Right atrium auricular region (tissue), 2 donors: ENCODE results near the gene EIF3I. TPM values are rescaled to one million over a fixed set of nuclear protein-coding genes. Genes with fewer than 3 reads are reported as not detected.
A peak's percentile ranks its signal among the peaks of the same experiment; 100 is the strongest.

Experiments
- DNase-seq: peaks from one replicate; pipeline ENCODE4 v3.0.0-alpha.2; 2019; ENCODE audit warnings: low spot score
- H3K27ac ChIP-seq, 2 donors: fragments of 200-600 bp; sonication (generic); 1 replicate in 1 of 2; 2 replicates in 1 of 2; pipeline ENCODE4 v1.5.1; 2016 to 2019
- H3K27me3 ChIP-seq, 2 donors: fragments of 200-600 bp; sonication (generic); one replicate each; pipeline versions ENCODE4 v1.5.1 to v1.6.0; 2017 to 2019
- H3K36me3 ChIP-seq: fragments of 200-600 bp; sonication (generic); one replicate; pipeline ENCODE4 v1.5.1; 2016
- H3K4me1 ChIP-seq, 2 donors: fragments of 200-600 bp; sonication (generic); one replicate each; pipeline versions ENCODE4 v1.5.1 to v1.6.0; 2017 to 2019
- H3K4me3 ChIP-seq, 2 donors: fragments of 200-600 bp; sonication (generic); 1 replicate in 1 of 2; 2 replicates in 1 of 2; pipeline ENCODE4 v1.5.1; 2017 to 2019; ENCODE audit warnings: mild to moderate bottlenecking in 1 of 2, moderate library complexity in 1 of 2
- H3K9me3 ChIP-seq, 2 donors: fragments of 200-600 bp; sonication (generic); one replicate each; pipeline ENCODE4 v1.5.1; 2019
- total RNA-seq, 2 donors: library from RNA; depleted of rRNA; stranded (reverse); fragments of >200 nt; gene quantifications; one replicate each; pipeline ENCODE4 v1.1.0, GENCODE V29; 2016
- TF ChIP-seq, protein P1 (sequence below), 2 donors: fragments of 200-600 bp; sonication (generic); IDR thresholded peaks; one replicate each; pipeline ENCODE4 v1.5.1; 2019; ENCODE audit warnings: antibody characterized with exemption in 2 of 2

The EIF3I gene
- total RNA-seq, 2 donors from 2014 or later: 123 to 131 TPM

DNA sequence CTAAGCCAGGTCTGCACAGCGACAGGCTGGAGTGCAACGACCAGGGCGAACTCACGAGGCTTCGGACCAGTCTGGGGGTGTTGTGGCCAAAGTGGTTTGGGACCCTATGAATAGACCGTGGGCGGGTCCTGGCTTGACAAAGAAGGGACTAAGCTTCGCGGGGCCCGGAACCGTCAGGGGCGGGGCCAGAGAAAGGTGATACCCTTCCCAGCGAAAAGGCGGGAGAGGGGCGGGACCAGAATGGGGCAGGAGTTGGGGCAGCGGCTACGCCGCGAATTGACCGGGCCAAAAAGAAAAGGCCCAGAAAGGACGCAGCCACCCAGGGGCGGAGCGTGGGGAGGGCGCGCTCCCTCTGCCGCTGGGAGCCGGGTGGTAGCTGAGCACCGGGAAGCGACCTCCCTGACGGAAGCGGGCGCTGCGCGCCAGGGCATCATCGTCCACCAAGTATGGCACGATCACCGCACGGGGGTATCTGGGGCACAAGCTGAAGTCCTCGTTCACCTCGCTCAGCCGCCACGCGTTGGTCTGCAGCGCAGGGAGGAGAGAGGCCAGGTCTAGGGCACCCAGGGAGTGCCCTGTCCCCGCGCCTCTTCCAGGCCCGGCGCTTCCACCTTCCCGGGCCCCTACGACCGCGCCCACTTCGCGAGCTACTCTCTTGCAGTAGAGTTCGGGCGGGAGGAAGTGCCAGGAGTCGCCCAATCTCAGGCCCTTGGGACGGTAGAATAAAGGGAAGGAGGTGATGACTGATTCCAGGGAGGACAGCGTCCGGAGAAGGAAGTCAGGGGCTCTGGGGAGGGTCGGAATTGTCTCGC lies 18.1 kb downstream of the EIF3I start:
- DNase-seq: peak; percentile 79
- Histone ChIP-seq H3K27ac (peak overlapping the region; percentile 85 to 88), H3K4me3 (peak overlapping the region; percentile 61 to 70), H3K4me1 (peaks cover 0 to 25% of the 10 kb centered on the region in 2 donors), H3K36me3 (no peaks in the 10 kb centered on the region), H3K9me3 (no peaks in the 10 kb centered on the region), H3K27me3 (no peaks in the 10 kb centered on the region)
- TF ChIP-seq, protein P1, sequence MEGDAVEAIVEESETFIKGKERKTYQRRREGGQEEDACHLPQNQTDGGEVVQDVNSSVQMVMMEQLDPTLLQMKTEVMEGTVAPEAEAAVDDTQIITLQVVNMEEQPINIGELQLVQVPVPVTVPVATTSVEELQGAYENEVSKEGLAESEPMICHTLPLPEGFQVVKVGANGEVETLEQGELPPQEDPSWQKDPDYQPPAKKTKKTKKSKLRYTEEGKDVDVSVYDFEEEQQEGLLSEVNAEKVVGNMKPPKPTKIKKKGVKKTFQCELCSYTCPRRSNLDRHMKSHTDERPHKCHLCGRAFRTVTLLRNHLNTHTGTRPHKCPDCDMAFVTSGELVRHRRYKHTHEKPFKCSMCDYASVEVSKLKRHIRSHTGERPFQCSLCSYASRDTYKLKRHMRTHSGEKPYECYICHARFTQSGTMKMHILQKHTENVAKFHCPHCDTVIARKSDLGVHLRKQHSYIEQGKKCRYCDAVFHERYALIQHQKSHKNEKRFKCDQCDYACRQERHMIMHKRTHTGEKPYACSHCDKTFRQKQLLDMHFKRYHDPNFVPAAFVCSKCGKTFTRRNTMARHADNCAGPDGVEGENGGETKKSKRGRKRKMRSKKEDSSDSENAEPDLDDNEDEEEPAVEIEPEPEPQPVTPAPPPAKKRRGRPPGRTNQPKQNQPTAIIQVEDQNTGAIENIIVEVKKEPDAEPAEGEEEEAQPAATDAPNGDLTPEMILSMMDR (IDR thresholded peaks at IDR 0.05): peak in 1 of 2 donors; percentile 53

DNA sequence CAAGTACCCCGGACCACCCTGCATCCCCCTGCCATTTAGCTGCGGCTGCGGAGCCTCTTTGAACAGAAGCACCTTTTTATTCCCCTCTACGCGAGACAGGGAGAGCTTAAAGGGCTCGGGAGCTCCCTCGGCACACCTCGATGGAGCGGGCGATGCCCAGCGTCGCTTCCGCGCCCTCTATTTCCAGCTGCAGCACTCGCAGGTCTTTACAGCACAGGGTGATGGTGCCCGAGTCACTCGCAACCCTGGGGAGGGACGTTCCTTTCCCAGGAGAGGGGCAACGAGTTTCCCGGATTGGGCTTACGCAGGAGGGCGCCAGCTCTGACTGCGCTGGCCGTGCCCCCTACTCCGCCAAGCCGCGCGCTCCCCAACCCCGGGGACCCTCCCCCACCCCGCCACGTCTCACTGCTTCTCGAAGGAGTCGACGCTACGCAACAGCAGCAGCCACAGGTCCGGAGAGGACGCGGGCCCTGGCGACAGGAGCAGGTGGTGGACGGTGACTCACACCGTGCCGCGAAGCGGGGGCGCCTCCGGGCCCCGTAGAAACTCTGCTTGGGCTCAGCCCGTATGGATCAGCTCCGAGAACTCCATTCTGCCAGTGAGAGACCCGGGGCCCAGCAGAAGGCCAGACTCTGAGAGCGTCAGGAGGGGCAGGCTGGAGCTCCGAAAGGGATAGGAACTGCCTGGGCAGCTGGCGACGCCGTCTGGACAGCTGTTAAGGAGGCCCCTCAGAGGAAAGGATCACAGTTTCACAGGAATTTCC lies 19.0 kb downstream of the EIF3I start:
- peak; percentile 73 for DNase-seq
- TF ChIP-seq, protein P1 (IDR thresholded peaks at IDR 0.05): no peak
- Histone ChIP-seq H3K4me1 (peaks cover 0 to 28% of the 10 kb centered on the region in 2 donors), H3K27me3 (no peaks in the 10 kb centered on the region), H3K36me3 (no peaks in the 10 kb centered on the region), H3K27ac (peak overlapping the region; percentile 85 to 88), H3K4me3 (peak overlapping the region; percentile 61 to 70), H3K9me3 (no peaks in the 10 kb centered on the region)

DNA sequence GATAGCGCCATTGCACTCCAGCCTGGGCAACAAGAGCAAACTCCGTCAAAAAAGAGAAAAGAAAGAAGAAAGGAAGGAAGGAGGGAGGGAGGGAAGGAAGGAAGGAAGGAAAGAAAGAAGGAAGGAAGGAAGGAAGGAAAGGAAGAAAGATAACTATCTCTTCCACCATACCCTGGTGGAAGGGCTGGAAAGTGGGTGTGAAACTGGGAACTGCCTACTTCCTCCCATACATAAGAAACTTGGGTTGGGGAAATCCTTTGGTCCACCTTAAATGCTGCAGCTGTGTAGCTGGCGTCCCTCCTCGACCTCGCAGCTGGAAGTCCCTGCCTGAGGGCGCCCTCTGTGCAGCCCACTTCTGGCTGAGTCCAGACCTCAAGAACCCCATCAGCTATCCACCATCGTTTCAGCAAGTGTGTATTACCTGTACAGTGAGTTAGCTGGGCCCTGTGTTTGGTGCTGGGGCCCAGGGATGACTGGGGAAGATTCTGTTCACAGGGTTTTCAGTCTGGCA lies 20.2 kb downstream of the EIF3I start:
- H3K27me3 ChIP-seq: no peaks in the 10 kb centered on the region
- peak overlapping the region in 1 of 2 donors; percentile 21 for H3K27ac ChIP-seq
- no peak for DNase-seq
- no peaks in the 10 kb centered on the region for H3K36me3 ChIP-seq
- TF ChIP-seq, protein P1 (IDR thresholded peaks at IDR 0.05): no peak
- H3K9me3 ChIP-seq: no peaks in the 10 kb centered on the region
- peaks cover 0 to 39% of the 10 kb centered on the region in 2 donors for H3K4me1 ChIP-seq
- H3K4me3 ChIP-seq: peak overlapping the region in 1 of 2 donors; percentile 12

DNA sequence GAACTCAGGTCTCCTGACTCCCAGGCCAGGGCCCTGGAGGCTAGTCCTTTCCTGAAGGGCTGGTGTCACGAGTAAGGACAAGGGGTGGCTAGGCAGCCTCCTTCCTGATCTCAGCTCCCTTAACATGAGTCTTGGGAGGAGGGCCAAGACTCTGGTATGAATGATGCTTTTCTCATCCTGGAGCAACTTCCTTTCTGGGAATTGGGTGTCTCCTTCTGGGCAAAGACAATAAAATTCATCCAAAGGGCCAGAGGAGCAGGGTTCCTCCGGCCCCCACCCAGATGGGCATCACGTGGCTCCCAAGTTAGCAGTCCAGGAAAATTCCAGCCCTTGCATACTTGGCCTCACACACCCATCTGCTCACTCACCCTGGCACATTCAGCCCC lies 24.7 kb downstream of the EIF3I start, which contains the start of gene FAM167B:
FAM167B (plus strand) TSS at position 335 of the 386 bp plus-strand sequence. CDS start 200 bp downstream, outside the sequence.
- DNase-seq: peak; percentile 71
- no peaks in the 10 kb centered on the region for H3K36me3 ChIP-seq
- peaks cover 0 to 62% of the 10 kb centered on the region in 2 donors for H3K4me1 ChIP-seq
- no peaks in the 10 kb centered on the region for H3K9me3 ChIP-seq
- no peaks in the 10 kb centered on the region for H3K27me3 ChIP-seq
- peak within 1 kb of the TSS; percentile 66 to 67 for H3K27ac ChIP-seq
- TF ChIP-seq, protein P1 (IDR thresholded peaks at IDR 0.05): no peak
- H3K4me3 ChIP-seq: peak within 1 kb of the TSS in 1 of 2 donors; percentile 8

DNA sequence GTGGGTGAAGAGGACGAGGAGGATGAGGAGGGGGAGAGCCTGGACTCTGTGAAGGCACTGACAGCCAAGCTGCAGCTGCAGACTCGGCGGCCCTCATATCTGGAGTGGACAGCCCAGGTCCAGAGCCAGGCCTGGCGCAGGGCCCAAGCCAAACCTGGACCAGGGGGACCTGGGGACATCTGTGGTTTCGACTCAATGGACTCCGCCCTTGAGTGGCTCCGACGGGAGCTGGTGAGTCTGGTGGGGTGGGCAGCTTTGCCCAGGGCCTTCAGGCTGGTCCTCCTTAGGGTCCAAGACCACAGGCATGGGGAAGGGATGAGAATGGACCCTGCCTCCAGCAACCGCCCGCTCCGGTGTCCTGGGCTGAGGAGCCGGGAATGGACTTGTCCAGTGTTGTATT lies 25.2 kb downstream of the EIF3I start:
- Histone ChIP-seq H3K9me3 (no peaks in the 10 kb centered on the region), H3K36me3 (no peaks in the 10 kb centered on the region), H3K27ac (peak overlapping the region; percentile 66 to 67), H3K4me3 (peak overlapping the region in 1 of 2 donors; percentile 8), H3K4me1 (peaks cover 0 to 60% of the 10 kb centered on the region in 2 donors), H3K27me3 (no peaks in the 10 kb centered on the region)
- TF ChIP-seq, protein P1 (IDR thresholded peaks at IDR 0.05): no peak
- no peak for DNase-seq
